GM10266 (cell line): ENCODE data around the gene TENM4.
A peak's percentile ranks its signal among the peaks of the same experiment; 100 is the strongest.

ENCODE experiments used
- DNase-seq: peaks from one replicate; pipeline ENCODE4 v3.0.0; 2012; ENCODE audit errors: extremely low spot score
- TF ChIP-seq, protein P1 (sequence below): IDR thresholded peaks from 2 replicates; pipeline ENCODE4 v1.5.1; 2012; ENCODE audit warnings: mild to moderate bottlenecking, low read depth; ENCODE audit not compliant: control insufficient read depth, insufficient read depth; ENCODE audit errors: missing control alignments

The TENM4 gene

GRCh38 chr11:79447038-79447786 lies 6.4 kb upstream of the TENM4 start:
- TF ChIP-seq, protein P1, sequence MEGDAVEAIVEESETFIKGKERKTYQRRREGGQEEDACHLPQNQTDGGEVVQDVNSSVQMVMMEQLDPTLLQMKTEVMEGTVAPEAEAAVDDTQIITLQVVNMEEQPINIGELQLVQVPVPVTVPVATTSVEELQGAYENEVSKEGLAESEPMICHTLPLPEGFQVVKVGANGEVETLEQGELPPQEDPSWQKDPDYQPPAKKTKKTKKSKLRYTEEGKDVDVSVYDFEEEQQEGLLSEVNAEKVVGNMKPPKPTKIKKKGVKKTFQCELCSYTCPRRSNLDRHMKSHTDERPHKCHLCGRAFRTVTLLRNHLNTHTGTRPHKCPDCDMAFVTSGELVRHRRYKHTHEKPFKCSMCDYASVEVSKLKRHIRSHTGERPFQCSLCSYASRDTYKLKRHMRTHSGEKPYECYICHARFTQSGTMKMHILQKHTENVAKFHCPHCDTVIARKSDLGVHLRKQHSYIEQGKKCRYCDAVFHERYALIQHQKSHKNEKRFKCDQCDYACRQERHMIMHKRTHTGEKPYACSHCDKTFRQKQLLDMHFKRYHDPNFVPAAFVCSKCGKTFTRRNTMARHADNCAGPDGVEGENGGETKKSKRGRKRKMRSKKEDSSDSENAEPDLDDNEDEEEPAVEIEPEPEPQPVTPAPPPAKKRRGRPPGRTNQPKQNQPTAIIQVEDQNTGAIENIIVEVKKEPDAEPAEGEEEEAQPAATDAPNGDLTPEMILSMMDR: no peak
- DNase-seq: no peak

DNA sequence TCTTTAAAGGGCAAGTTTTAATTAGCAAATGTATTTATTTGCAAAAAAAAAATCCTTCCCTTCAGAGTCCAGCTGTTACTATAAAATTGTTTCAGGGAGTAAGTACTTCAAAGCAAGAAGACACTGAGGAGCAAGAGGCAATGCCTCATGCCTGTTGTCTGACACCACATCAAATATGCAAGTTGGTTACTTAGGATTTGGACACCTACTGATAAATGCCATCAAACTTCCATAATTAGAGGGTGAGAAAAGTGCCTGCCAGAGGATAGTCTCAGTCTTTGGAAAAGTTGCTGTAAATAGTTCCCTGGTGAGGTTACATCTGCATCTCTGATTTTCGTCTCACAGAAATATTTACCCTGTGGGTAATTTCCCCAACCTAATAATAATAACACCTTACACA lies 4.1 kb upstream of the TENM4 start:
- TF ChIP-seq, protein P1: no peak
- DNase-seq: no peak

DNA sequence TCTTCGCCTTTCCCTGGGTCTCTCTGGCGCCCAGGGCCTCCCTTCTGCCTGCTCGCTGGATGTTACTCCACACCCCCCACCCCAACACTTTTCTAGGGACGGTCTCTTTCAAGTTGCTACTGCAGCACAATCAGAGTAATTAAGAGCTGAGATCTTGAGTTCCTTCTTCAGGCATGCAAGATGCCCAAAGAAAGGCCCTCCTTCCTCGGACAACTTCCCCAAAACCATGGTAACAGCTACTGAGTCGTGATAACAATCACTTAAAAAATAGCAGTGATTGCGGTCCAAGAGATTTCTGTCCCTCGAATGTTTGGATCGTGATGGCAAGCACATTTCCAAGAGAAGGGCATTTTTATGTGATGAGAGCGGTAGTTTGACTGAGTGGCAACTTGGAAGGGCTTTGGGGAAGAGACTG lies 638 bp upstream of the TENM4 start:
- DNase-seq: no peak
- TF ChIP-seq, protein P1: no peak

DNA sequence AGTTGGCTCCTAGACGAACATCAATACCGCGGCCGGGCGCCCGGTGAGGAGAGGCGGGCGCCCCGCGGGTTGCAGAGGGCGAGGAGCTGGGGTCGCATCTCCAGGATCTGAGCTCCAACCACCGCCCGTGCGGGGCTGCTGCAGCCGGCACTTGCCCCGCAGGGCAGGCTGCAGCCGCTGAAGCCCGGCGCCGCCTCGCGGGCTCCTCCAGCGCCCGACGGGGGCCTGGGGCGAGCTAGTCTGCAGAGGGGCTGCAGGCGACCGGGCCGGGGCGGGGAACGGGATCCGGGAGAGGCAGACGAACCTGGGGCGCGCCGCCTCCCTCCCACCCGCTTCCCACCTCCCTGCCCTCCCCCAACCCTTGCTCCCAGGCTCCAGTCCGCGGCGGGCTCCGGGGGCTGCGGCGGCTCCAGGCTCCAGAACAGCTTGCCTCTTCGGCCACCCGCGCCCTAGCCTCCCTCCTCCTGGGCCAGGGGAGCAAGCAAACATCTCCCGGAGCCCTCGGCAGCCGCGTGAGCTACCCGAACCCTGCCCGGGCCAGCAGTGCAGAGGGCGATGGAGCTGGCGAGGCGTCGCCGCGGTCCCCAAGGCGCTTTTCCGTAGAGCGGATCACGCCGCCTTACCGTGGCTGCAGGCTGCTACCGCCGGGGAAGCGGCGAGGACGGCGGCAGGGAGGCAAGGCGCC lies 802 bp downstream of the TENM4 start:
- TF ChIP-seq, protein P1: no peak

DNA sequence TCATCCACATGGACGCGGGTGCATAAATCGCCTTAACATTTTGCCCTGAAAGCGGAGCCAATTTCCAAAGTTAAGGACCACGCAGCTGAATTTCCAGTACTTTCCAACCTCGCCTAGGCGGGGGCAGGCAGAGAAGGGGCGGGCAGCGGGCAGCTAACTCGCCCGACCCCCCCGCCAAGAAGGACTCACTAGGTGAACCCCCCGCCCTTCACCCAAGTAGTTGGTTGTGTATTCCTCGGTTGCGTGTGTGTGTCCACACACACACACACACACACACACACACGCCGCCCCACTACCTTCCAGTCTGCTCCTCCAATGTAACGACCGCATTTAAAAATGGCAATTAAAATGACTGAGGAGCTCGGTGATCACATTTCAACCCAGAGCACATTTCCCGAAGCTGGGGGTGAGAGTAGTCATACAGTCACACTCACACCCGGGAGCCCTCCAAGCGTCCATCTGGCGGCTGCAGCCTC lies 1.4 kb downstream of the TENM4 start:
- TF ChIP-seq, protein P1: no peak
- no peak for DNase-seq

More for the DNA sequence above, 802 bp downstream of the TENM4 start:
- no peak for DNase-seq

DNA sequence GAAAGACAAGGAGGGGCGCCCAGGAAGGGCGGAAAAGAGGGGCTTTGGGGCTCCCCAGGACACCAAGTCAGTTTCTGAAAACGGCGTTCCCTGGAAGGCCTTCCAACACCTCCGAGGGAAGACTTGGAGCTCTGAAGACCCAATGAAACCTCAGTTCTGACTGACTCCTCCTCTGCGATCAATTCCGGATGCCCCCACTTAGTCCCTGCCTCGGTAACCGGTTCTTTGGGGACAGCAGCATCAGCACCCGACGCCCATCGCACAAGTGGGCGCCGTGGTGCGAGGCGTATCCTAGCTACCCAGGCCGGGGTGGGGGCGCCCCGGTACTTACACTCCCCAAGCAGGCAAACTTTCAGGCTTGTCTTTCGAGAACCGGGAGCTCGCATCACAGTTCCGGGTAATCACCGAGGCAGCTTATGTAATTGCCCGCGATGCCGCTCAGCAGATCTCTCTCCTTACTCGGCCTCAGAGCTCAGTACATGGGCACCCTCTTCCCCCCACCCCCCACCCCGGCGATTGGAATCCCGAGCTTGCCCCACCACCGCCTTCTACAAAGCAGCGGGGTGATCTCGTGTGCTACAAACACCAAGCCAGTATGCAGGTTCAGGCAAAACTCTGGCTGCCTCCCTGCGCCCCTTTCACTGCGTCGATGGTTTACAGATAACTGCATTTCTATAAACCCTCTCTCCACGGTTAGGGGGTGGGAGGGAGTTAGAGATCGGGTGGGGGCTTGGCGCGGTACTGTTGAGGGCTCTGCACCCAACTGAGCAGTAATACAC lies 2.0 kb downstream of the TENM4 start:
- DNase-seq: peak; percentile 60
- TF ChIP-seq, protein P1: no peak
